Kidney (tissue), 14 donors: ENCODE measurements around the gene LTBP1. TPM values are rescaled to one million over a fixed set of nuclear protein-coding genes. Genes with fewer than 3 reads are reported as not detected.
"Not testable (repeated sequence)": the region's sequence is repeated elsewhere in the genome, so short reads cannot be mapped to it uniquely, and the experiment has no call there.

ENCODE experiments used
- DNase-seq, 5 donors: peaks; one replicate each; pipeline ENCODE4 v3.0.0-alpha.2; 2013 to 2020
- FAIRE-seq: peaks from 2 replicates; lab custom pipeline; 2012; peaks lifted over from hg19 to GRCh38; lab: Jason Lieb, UNC
- H3K27ac ChIP-seq, 2 donors: one replicate each; pipeline ENCODE4 v1.7.0; 2013; ENCODE audit warnings: low read depth in 2 of 2, low read length in 2 of 2, inconsistent platforms in 1 of 2
- H3K27me3 ChIP-seq: one replicate; pipeline ENCODE4 v1.7.1; 2013; ENCODE audit warnings: low read length, inconsistent platforms; ENCODE audit not compliant: control insufficient read depth, insufficient read depth
- H3K36me3 ChIP-seq, 3 donors: one replicate each; pipeline versions ENCODE4 v1.7.0 to v1.7.1; 2013; ENCODE audit warnings: low read length in 3 of 3, control low read depth in 1 of 3, inconsistent platforms in 1 of 3; ENCODE audit not compliant: insufficient read depth in 3 of 3, control insufficient read depth in 2 of 3
- H3K4me1 ChIP-seq, 3 donors: one replicate each; pipeline versions ENCODE4 v1.7.0 to v1.7.1; 2013; ENCODE audit warnings: low read length in 3 of 3, inconsistent platforms in 1 of 3, low read depth in 1 of 3; ENCODE audit not compliant: control insufficient read depth in 2 of 3, insufficient read depth in 2 of 3
- H3K4me3 ChIP-seq, 3 donors: one replicate each; pipeline versions ENCODE4 v1.7.0 to v1.8.1; 2013; ENCODE audit warnings: low read length in 3 of 3, control low read depth in 1 of 3, inconsistent platforms in 1 of 3
- H3K9ac ChIP-seq, 3 donors: one replicate each; pipeline versions ENCODE4 v1.7.0 to v1.7.1; 2013; ENCODE audit warnings: low read length in 3 of 3, control low read depth in 1 of 3, inconsistent platforms in 1 of 3
- H3K9me3 ChIP-seq, 3 donors: one replicate each; pipeline versions ENCODE4 v1.7.0 to v1.7.1; 2013; ENCODE audit warnings: low read length in 3 of 3, control low read depth in 1 of 3, inconsistent platforms in 1 of 3; ENCODE audit not compliant: control insufficient read depth in 2 of 3, insufficient read depth in 1 of 3
- CTCF ChIP-seq: IDR thresholded peaks from 3 replicates; pipeline ENCODE4 v1.5.1; 2012; ENCODE audit warnings: mild to moderate bottlenecking, moderate library complexity, borderline replicate concordance; ENCODE audit not compliant: insufficient read depth; ENCODE audit errors: extremely low read depth
- intact Hi-C: fragments of 100-400 bp; cut with DNase I; formaldehyde crosslinking; loops from one replicate; pipeline ENCODE4 v1.11.1; 2022
- polyA plus RNA-seq: library from polyadenylated mRNA; stranded (reverse); fragments of 350-450 nt; fragmentation: Illumina TruSeq; extraction: RNeasy Lipid Tissue Mini Kit (QIAGEN cat#74804); gene quantifications from one replicate; pipeline ENCODE4 v1.2.3, GENCODE V29; 2014; ENCODE audit warnings: low read depth, low replicate concordance; ENCODE audit not compliant: insufficient read depth
- total RNA-seq: library from RNA; stranded (reverse); fragmentation: NEBNext Ultra II Directional; extraction: Animal tissue kit (Norgen Biotek cat#: 25700); gene quantifications from one replicate; pipeline ENCODE4 v1.2.1, GENCODE V29; 2021
- donor health status: control.
- donor health status: control.
- donor health status: control.
- donor health status: control.
- donor health status: control.
- donor health status: DM: yes; HTN: yes; CAD: no.
- donor health status: Normal renal cell carcinoma (clear cell type).

LTBP1 gene
- total and polyA plus RNA-seq, 2 donors from 2014 or later = 9.3 to 39.8 TPM

DNA sequence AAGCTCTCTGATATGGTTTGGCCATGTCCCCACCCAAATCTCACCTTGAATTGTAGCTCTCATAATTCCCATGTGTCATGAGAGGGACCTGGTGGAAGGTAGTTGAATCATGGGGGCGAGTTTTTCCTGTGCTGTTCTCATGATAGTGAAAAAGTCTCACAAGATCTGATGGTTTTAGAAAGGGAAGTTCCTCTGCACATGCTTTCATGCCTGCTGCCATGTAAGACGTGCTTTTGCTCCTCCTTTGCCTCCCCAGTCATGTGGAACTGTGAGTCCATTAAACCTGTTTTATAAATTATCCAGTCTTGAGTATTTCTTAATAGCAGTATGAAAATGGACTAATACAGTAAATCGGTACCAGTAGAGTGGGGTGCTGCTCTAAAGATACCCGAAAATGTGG, 34.9 kb downstream of the LTBP1 start:
- no peak for TF ChIP-seq CTCF
- DNase-seq (no peak), FAIRE-seq (no peak)
- Histone ChIP-seq H3K4me1 (no peaks in the 10 kb centered on the region), H3K36me3 (no peaks in the 10 kb centered on the region), H3K9me3 (no peaks in the 10 kb centered on the region), H3K4me3 (no peak overlapping the region), H3K9ac (no peak overlapping the region), H3K27ac (no peak overlapping the region), H3K27me3 (no peaks in the 10 kb centered on the region)
- intact Hi-C loops = no loop called here

- DNase-seq, H3K36me3 ChIP-seq, FAIRE-seq, H3K9ac ChIP-seq, H3K4me3 ChIP-seq, H3K27ac ChIP-seq, H3K9me3 ChIP-seq, H3K4me1 ChIP-seq, intact Hi-C loops, H3K27me3 ChIP-seq: not testable (repeated sequence)
These were observed 36.6 kb downstream of the LTBP1 start for GRCh38 chr2:32983193-32983924.

DNA sequence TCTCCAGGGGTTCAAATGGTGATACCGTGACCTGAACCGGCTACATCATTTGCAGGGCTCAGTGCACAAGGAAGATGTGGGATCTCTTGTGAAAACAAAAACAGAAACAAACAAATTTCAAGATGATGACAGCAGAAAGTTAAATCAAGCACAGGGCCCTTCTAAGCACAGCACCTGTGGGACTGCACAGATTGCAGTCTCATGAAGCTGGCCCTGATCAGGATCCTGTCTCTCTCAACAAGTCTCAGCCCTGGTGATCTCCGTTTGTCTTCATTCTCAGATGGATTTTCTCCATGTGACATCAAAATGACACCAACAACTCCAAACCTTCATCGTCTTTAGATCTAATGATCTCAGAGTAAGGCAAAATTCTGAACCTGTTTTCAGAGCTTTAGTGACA, 39.7 kb downstream of the LTBP1 start:
- H3K4me3 ChIP-seq = no peak overlapping the region
- no peak for FAIRE-seq
- no peak for TF ChIP-seq CTCF
- H3K9ac ChIP-seq = no peak overlapping the region
- intact Hi-C loops = no loop called here
- H3K4me1 ChIP-seq = no peaks in the 10 kb centered on the region
- DNase-seq = no peak
- no peaks in the 10 kb centered on the region for H3K9me3 ChIP-seq
- H3K27ac ChIP-seq = no peak overlapping the region
- H3K27me3 ChIP-seq = no peaks in the 10 kb centered on the region
- H3K36me3 ChIP-seq = no peaks in the 10 kb centered on the region

- H3K36me3 ChIP-seq = no peaks in the 10 kb centered on the region
- no peak for TF ChIP-seq CTCF
These were observed 41.8 kb downstream of the LTBP1 start for GRCh38 chr2:32988525-32988924.

More at GRCh38 chr2:32988525-32988924, 41.8 kb downstream of the LTBP1 start:
- no peak for FAIRE-seq
- Histone ChIP-seq H3K9ac (no peak overlapping the region), H3K27me3 (no peaks in the 10 kb centered on the region), H3K9me3 (no peaks in the 10 kb centered on the region), H3K4me3 (no peak overlapping the region), H3K27ac (no peak overlapping the region), H3K4me1 (no peaks in the 10 kb centered on the region)
- intact Hi-C loops = no loop called here
- DNase-seq = no peak
